NCI-H82 treated with DMSO at 0.1 percent for 48 hours (cell line): Measurements from ENCODE around the gene SCG3.
"Not testable (repeated sequence)": the region's sequence is repeated elsewhere in the genome, so short reads cannot be mapped to it uniquely, and the experiment has no call there.

Source experiments
- DNase-seq: peaks from one replicate; lab custom pipeline; 2025; ENCODE audit not compliant: unreplicated experiment; lab: John Stamatoyannopoulos, UW

The SCG3 gene

DNA sequence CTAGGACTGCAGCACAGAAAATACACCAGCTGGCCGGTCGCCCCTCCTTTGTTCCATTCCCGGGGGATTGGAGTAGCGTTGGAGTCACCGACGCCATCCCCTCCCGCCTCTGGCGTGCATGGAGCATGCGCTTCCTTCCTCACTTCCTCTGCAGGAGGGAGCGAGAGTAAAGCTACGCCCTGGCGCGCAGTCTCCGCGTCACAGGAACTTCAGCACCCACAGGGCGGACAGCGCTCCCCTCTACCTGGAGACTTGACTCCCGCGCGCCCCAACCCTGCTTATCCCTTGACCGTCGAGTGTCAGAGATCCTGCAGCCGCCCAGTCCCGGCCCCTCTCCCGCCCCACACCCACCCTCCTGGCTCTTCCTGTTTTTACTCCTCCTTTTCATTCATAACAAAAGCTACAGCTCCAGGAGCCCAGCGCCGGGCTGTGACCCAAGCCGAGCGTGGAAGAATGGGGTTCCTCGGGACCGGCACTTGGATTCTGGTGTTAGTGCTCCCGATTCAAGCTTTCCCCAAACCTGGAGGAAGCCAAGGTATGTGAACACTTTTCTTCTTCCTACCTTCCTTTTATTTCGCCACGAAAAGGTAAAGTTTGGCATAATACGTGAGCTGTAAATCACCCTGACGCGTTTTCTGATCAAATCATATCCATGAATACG lies at the start of gene SCG3:
Gene SCG3, plus strand, starts transcription at position 201 of the 661 bp plus-strand sequence. Its CDS starts 253 bp downstream, at position 454.
- peak; percentile 62 for DNase-seq

GRCh38 chr15:51634591-51635198 lies 46.6 kb upstream of the SCG3 start:
- no peak for DNase-seq

- no peak for DNase-seq
Observed at GRCh38 chr15:51641490-51642130, 39.7 kb upstream of the SCG3 start.

GRCh38 chr15:51642696-51643095 lies 38.6 kb upstream of the SCG3 start:
- DNase-seq = no peak

DNA sequence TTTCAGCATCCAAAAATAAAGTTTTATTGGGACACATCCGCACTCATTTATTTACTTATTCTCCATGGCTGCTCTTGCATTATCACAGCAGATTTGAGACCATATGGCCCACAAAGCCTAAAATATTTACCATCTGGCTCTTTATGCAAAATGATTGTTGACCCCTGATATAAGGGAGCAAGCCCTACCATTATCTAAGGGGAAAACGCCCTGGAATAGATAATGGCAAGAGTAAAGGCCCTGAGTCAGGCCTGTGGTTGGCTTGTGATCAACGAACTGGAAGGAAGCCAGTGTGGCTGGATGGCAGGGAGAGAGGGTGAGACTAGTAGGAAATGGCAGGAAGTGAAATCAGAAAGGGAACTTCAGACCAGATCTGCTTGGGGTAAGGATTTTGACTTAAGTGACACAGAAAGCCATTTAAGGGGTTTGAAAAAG lies 34.2 kb upstream of the SCG3 start:
- peak; percentile 37 for DNase-seq

DNA sequence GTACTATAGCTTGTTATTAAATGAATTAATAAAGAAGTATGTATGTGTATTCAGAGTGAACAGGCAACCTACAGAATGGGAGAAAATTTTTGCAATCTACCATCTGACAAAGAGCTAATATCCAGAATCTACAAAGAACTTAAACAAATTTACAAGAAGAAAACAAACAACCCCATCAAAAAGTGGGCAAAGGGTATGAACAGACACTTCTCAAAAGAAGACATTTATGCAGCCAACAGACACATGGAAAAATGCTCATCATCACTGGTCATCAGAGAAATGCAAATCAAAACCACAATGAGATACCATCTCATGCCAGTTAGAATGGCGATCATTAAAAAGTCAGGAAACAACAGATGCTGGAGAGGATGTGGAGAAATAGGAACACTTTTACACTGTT lies 33.2 kb upstream of the SCG3 start:
- not testable (repeated sequence) for DNase-seq

GRCh38 chr15:51648643-51649042 lies 32.7 kb upstream of the SCG3 start:
- not testable (repeated sequence) for DNase-seq

- peak; percentile 87 for DNase-seq
Observed at GRCh38 chr15:51649659-51650521, 31.4 kb upstream of the SCG3 start.

- no peak for DNase-seq
Observed at GRCh38 chr15:51652084-51652668, 29.1 kb upstream of the SCG3 start.

DNA sequence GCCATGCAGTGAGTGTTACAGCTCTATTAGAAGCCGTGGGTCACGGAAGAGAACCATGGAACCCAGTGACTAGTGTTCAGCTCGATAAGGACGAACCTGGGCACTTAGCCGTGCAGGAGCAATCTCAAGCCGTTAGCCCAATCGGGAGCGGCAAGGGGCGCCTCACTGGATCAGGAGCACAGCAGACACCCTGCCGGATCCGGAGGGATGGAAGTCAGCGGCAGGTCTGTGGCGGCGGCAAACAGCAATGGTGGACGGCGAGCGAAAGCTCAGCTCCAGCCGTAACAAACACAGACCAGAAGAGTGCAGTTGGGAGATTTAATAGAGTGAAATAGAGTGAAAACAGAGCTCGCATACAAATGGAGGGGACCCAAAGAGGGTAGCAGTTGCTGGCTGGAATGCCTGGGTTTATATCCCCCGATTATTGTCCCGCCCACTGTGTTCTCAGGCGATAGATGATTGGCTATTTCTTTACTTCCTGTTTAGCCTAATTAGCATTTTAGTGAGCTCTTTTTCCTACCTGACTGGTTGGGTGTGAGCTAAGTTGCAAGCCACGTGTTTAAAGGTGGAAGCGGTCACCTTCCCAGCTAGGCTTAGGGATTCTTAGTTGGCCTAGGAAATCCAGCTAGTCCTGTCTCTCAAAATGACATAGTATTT lies 25.8 kb upstream of the SCG3 start:
- not testable (repeated sequence) for DNase-seq

- no peak for DNase-seq
Observed at GRCh38 chr15:51658664-51659063, 22.6 kb upstream of the SCG3 start.

GRCh38 chr15:51661072-51661471 lies 20.2 kb upstream of the SCG3 start:
- no peak for DNase-seq

- no peak for DNase-seq
Observed at GRCh38 chr15:51667478-51667877, 13.8 kb upstream of the SCG3 start.

DNA sequence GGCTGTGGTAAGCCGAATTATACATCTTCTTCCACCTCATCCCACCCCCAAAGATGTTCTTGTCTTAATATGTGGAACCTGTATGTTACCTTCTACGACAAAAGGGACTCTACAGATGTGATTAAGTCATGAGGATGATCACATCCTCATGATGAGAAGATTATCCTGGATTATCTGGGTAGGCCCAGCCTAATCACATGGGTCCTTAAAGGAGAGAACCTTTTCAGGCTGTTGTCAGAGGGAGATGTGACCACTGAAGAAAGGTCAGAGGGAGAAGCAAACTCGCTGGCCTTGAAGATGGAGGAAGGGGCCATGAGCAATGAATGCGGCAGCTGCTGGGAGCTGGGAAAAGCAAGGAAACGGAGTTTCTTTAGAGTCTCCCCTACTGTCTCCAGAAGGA lies 12.9 kb upstream of the SCG3 start:
- DNase-seq = peak; percentile 85

DNA sequence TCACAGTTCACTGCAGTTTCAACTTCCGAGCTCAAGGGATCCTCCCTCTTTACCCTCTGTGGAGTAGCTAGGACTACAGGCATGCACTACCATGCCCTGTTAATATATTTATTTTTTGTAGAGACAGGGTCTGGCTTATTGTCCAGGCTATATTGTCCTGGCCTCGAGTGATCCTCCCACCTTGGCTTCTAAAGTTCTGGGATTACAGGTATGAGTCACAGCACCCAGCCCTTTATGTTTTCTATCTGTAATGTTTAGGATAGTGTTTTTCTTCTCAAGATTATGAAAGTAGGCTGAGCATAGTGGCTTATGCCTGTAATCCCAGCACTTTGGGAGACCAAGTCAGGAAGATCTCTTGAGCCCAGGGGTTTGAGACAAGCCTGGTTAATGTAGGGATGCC lies 11.9 kb upstream of the SCG3 start:
- no peak for DNase-seq

DNA sequence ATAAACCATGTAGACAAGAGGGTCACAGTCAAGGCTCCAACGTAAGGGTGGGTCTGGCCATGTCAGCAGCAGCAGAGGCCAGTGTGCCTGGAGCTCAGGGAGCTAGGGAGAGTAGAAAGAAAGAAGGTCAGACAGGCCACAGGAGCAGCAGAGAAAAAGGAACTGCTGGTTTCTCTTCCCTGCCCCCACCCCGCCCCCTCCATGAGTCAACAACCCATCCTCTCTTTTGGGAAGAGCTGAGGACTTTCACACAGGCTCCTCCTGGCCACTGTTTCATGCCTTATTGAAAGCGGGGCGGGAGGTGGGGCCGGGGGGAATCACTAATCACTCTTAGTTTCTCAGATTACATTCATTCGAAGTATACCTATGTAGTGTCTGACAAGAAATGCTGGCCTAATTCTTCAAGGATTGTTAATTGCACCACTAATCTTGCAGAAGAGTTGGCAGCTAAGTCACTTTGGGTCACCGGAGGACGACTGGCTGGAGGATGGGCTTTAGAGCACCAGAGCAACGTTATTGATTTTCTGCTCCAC lies 9.1 kb upstream of the SCG3 start:
- peak; percentile 86 for DNase-seq

- no peak for DNase-seq
Observed at GRCh38 chr15:51672913-51673857, 8.1 kb upstream of the SCG3 start.

DNA sequence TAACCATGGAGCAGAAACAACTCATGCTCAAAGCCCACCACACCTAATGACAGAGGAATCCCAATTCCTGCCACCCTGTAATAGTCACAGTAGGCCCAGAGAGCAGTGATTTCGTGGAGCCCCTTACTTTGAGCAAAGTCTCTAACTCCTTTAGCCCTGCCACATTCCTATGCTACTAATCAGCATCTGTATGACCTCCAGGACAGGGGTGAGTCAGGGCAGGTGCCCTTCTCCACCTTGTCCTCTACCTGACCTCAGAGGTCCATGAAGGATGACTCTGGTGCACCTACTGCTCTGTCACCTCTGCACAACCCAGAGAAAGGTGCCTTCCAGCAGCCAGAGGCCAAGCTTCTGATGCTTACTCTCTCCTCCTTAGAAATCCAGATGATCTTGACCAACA lies 6.1 kb upstream of the SCG3 start:
- DNase-seq = no peak

DNA sequence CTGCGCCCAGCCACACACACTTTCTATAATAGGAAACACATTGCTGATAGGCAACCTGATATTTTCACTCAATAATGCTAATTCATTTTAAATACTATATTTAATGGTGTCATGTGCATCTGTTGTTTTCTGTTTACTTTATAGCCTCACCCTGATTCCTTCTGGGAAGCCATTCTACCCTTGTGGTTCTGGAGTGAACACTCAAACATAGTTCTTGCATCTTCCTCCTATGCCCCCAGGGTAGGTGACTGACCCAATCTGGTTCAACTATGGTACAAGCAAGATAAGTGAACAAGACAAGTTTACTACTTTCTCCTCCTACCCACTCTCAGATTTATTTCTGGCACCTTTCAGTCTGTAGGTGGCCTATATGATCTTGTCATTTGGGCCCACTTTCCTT lies 4.3 kb upstream of the SCG3 start:
- DNase-seq = no peak
